CD4-positive, alpha-beta T cell treated with Interleukin-15 for 1 hour (primary cell): ENCODE measurements around the gene TMCC1.
"Not testable (repeated sequence)": the region's sequence is repeated elsewhere in the genome, so short reads cannot be mapped to it uniquely, and the experiment has no call there.

Experiments
- DNase-seq: peaks from one replicate; pipeline ENCODE4 v3.0.0-alpha.2; 2020

TMCC1 gene

GRCh38 chr3:129893581-129894070 lies at the start of gene TMCC1:
Gene TMCC1, minus strand, starts transcription at chr3:129893711.
- peak; percentile 89 for DNase-seq

GRCh38 chr3:129943020-129943419 lies 49.5 kb upstream of the TMCC1 start:
- DNase-seq: no peak

GRCh38 chr3:129942296-129942695 lies 48.8 kb upstream of the TMCC1 start:
- peak; percentile 41 for DNase-seq

GRCh38 chr3:129940086-129940485 lies 46.6 kb upstream of the TMCC1 start:
- no peak for DNase-seq

GRCh38 chr3:129938140-129938930 lies 44.8 kb upstream of the TMCC1 start:
- no peak for DNase-seq

GRCh38 chr3:129937717-129938116 lies 44.2 kb upstream of the TMCC1 start:
- DNase-seq: no peak

GRCh38 chr3:129936757-129937156 lies 43.2 kb upstream of the TMCC1 start:
- DNase-seq: peak; percentile 33

GRCh38 chr3:129934234-129935123 lies 41.0 kb upstream of the TMCC1 start:
- DNase-seq: no peak

- no peak for DNase-seq
Observed at GRCh38 chr3:129933471-129933870, 40.0 kb upstream of the TMCC1 start.

- no peak for DNase-seq
Observed at GRCh38 chr3:129929383-129929782, 35.9 kb upstream of the TMCC1 start.

- DNase-seq: no peak
Observed at GRCh38 chr3:129927072-129927471, 33.6 kb upstream of the TMCC1 start.

GRCh38 chr3:129919806-129920205 lies 26.3 kb upstream of the TMCC1 start:
- DNase-seq: no peak

GRCh38 chr3:129919357-129919756 lies 25.8 kb upstream of the TMCC1 start:
- DNase-seq: no peak

- DNase-seq: no peak
Observed at GRCh38 chr3:129918461-129918860, 24.9 kb upstream of the TMCC1 start.

- DNase-seq: no peak
Observed at GRCh38 chr3:129917423-129918007, 24.0 kb upstream of the TMCC1 start.

- DNase-seq: no peak
Observed at GRCh38 chr3:129913618-129914017, 20.1 kb upstream of the TMCC1 start.

- DNase-seq: peak; percentile 46
Observed at GRCh38 chr3:129911261-129911861, 17.9 kb upstream of the TMCC1 start.

- not testable (repeated sequence) for DNase-seq
Observed at GRCh38 chr3:129909235-129909634, 15.7 kb upstream of the TMCC1 start.

- no peak for DNase-seq
Observed at GRCh38 chr3:129908417-129908816, 14.9 kb upstream of the TMCC1 start.

- DNase-seq: not testable (repeated sequence)
Observed at GRCh38 chr3:129901272-129901671, 7.8 kb upstream of the TMCC1 start.

- no peak for DNase-seq
Observed at GRCh38 chr3:129897026-129897425, 3.5 kb upstream of the TMCC1 start.

GRCh38 chr3:129892857-129893580 lies 492 bp downstream of the TMCC1 start:
- peak; percentile 74 for DNase-seq
